ENCODE measurements around the gene KIF3A. TPM values are rescaled to one million over a fixed set of nuclear protein-coding genes. Genes with fewer than 3 reads are reported as not detected.

Gene KIF3A
- total and polyA plus RNA-seq, 2 of the 8 experiments (the other 6 are each of a cell fraction or from before 2014, with no cell fraction given) = 3.1 to 13.1 TPM

DNA sequence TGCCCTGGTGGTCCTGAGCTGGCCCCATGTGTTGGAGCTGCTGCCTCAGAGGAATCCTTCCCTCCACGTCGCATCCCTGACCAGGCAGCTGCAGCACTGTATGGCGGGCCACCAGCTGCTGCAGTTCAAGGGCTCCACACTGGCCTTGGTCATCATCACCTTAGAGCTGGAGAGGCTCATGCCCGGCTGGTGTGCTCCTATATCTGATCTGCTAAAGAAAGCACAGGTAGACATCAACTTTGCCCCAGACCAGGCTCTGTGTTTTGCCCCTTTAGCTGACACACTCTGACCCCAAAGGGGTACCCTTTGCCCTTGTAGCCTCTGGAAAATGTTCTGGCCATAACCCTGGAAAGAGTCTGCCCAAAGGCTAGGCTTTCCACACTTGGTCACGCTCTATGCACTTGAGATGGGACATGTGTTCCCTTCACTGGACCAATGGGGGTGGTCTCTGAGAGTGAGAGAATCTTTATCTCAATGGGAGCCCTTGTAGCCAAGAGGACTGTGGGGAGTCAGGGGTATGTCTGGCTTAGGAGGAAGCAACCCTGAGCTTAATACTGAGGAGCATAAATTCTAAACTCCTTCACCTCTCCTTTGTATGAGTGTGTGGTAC is 14.7 kb upstream of the KIF3A start (continued):
- TF ChIP-seq, protein P1, sequence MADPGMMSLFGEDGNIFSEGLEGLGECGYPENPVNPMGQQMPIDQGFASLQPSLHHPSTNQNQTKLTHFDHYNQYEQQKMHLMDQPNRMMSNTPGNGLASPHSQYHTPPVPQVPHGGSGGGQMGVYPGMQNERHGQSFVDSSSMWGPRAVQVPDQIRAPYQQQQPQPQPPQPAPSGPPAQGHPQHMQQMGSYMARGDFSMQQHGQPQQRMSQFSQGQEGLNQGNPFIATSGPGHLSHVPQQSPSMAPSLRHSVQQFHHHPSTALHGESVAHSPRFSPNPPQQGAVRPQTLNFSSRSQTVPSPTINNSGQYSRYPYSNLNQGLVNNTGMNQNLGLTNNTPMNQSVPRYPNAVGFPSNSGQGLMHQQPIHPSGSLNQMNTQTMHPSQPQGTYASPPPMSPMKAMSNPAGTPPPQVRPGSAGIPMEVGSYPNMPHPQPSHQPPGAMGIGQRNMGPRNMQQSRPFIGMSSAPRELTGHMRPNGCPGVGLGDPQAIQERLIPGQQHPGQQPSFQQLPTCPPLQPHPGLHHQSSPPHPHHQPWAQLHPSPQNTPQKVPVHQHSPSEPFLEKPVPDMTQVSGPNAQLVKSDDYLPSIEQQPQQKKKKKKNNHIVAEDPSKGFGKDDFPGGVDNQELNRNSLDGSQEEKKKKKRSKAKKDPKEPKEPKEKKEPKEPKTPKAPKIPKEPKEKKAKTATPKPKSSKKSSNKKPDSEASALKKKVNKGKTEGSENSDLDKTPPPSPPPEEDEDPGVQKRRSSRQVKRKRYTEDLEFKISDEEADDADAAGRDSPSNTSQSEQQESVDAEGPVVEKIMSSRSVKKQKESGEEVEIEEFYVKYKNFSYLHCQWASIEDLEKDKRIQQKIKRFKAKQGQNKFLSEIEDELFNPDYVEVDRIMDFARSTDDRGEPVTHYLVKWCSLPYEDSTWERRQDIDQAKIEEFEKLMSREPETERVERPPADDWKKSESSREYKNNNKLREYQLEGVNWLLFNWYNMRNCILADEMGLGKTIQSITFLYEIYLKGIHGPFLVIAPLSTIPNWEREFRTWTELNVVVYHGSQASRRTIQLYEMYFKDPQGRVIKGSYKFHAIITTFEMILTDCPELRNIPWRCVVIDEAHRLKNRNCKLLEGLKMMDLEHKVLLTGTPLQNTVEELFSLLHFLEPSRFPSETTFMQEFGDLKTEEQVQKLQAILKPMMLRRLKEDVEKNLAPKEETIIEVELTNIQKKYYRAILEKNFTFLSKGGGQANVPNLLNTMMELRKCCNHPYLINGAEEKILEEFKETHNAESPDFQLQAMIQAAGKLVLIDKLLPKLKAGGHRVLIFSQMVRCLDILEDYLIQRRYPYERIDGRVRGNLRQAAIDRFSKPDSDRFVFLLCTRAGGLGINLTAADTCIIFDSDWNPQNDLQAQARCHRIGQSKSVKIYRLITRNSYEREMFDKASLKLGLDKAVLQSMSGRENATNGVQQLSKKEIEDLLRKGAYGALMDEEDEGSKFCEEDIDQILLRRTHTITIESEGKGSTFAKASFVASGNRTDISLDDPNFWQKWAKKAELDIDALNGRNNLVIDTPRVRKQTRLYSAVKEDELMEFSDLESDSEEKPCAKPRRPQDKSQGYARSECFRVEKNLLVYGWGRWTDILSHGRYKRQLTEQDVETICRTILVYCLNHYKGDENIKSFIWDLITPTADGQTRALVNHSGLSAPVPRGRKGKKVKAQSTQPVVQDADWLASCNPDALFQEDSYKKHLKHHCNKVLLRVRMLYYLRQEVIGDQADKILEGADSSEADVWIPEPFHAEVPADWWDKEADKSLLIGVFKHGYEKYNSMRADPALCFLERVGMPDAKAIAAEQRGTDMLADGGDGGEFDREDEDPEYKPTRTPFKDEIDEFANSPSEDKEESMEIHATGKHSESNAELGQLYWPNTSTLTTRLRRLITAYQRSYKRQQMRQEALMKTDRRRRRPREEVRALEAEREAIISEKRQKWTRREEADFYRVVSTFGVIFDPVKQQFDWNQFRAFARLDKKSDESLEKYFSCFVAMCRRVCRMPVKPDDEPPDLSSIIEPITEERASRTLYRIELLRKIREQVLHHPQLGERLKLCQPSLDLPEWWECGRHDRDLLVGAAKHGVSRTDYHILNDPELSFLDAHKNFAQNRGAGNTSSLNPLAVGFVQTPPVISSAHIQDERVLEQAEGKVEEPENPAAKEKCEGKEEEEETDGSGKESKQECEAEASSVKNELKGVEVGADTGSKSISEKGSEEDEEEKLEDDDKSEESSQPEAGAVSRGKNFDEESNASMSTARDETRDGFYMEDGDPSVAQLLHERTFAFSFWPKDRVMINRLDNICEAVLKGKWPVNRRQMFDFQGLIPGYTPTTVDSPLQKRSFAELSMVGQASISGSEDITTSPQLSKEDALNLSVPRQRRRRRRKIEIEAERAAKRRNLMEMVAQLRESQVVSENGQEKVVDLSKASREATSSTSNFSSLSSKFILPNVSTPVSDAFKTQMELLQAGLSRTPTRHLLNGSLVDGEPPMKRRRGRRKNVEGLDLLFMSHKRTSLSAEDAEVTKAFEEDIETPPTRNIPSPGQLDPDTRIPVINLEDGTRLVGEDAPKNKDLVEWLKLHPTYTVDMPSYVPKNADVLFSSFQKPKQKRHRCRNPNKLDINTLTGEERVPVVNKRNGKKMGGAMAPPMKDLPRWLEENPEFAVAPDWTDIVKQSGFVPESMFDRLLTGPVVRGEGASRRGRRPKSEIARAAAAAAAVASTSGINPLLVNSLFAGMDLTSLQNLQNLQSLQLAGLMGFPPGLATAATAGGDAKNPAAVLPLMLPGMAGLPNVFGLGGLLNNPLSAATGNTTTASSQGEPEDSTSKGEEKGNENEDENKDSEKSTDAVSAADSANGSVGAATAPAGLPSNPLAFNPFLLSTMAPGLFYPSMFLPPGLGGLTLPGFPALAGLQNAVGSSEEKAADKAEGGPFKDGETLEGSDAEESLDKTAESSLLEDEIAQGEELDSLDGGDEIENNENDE (IDR thresholded peaks at IDR 0.05; ENCODE audit: insufficient replicate concordance, low read length) = no peak
- TF ChIP-seq EGR1 (IDR thresholded peaks at IDR 0.05; ENCODE audit: borderline replicate concordance, low read depth, low read length) = no peak
- TF ChIP-seq POU5F1 (IDR thresholded peaks at IDR 0.05; ENCODE audit: low read depth, low read length) = no peak
- TF ChIP-seq HDAC2 (IDR thresholded peaks at IDR 0.05; ENCODE audit: borderline replicate concordance in 1 of 2, low read depth in 2 of 2, low read length in 2 of 2) = no peak
- no peak for TF ChIP-seq SP1 (IDR thresholded peaks at IDR 0.05; ENCODE audit: low read depth, low read length)
- TF ChIP-seq EZH2 (IDR thresholded peaks at IDR 0.05; ENCODE audit: low read depth, low read length, severe bottlenecking) = no peak
- no peak for TF ChIP-seq TCF12 (IDR thresholded peaks at IDR 0.05; ENCODE audit: low read depth, low read length)
- no peak for TF ChIP-seq TBP (IDR thresholded peaks at IDR 0.05; ENCODE audit: low read depth, low read length)
- no peak for TF ChIP-seq YY1 (IDR thresholded peaks at IDR 0.05; ENCODE audit: low read depth, low read length)
- no peak for TF ChIP-seq SUZ12 (IDR thresholded peaks at IDR 0.05; ENCODE audit: low read length)
- no peak for TF ChIP-seq GABPA (IDR thresholded peaks at IDR 0.05; ENCODE audit: borderline replicate concordance, insufficient read depth, low read length)
